ENCODE data around the gene USP22.
A peak's percentile ranks its signal among the peaks of the same experiment; 100 is the strongest.
"Not testable (repeated sequence)": the region's sequence is repeated elsewhere in the genome, so short reads cannot be mapped to it uniquely, and the experiment has no call there.

The USP22 gene

DNA sequence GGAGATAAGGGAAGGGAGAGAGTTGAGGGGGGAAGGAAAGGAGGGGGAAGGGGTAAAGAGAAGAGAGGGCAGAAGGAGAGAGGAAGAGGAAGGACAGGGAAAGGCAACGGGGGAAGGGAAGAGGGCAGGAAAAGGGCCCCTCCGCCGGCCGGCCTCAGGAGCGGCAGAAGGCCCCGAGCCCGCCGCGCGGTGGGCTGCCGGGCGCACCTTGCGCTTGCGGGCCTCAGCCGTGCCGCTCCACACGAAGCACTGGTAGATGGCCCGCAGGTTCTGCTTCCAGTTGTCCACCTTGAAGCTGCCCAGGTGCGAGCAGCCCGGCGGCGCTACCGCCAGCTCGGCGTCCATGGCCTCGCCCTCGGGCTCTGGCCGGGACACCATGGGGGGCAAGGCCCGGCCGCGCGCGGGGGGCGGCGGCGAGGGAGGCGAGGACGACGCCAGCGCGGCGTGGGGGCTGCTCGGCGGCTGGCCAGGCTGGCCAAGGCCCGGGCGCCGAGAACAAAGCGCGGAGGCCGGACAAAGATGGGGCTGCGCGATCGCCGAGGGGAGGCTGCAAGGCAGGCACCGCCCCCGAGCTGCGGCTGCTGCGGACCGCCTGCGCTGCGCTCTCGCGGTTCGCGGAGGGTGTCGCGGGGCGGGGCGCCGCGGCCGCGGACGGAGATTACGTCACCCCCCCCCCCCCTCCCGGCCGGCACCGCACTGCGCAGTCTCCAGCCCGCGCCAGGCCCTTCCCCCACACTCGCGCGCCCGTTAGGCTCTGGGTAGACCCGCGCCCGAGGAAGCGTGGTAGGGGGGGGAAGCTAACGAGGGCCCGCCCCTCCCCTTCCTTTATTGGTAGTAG lies at the start of gene USP22:
Gene USP22 (minus strand): TSS at position 554 of the 838 bp plus-strand sequence. CDS start 176 bp downstream, at position 378.
- DNase-seq (ENCODE audit: low read depth in 2 of 2) = peak; percentile 17 to 91

DNA sequence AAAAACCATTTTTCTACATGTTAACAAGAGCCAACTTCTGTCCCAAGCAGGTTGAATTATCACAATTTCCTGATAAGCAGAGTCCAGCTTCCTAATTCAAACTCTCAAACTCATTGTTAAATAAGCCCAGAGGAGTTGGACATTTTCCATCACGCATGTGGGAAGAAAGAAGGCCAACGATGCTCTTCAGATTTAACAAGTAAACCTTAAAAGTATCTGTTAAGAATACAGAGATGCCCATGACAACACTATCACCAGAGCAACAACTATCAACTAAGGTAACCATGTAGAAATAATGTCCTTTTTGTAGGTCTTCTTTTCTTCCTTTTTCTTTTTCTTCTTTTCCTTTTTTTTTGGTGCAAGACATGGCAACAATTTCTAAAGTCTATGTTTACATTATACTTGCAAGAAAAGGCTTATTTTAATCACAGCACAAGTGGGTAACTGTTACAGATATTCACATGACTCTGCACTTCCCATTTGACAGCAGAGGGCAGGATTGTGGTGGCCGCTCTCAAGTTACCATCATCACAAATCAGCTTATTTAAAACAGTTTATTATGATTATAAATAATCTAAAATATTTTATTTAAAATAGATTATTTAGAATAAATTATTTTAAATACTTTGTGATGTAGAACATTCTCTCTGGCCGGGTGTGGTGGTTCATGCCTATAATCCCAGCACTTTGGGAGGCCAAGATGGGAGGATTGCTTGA lies 48.2 kb upstream of the USP22 start:
- no peak for DNase-seq (ENCODE audit: low read depth in 2 of 2)

DNA sequence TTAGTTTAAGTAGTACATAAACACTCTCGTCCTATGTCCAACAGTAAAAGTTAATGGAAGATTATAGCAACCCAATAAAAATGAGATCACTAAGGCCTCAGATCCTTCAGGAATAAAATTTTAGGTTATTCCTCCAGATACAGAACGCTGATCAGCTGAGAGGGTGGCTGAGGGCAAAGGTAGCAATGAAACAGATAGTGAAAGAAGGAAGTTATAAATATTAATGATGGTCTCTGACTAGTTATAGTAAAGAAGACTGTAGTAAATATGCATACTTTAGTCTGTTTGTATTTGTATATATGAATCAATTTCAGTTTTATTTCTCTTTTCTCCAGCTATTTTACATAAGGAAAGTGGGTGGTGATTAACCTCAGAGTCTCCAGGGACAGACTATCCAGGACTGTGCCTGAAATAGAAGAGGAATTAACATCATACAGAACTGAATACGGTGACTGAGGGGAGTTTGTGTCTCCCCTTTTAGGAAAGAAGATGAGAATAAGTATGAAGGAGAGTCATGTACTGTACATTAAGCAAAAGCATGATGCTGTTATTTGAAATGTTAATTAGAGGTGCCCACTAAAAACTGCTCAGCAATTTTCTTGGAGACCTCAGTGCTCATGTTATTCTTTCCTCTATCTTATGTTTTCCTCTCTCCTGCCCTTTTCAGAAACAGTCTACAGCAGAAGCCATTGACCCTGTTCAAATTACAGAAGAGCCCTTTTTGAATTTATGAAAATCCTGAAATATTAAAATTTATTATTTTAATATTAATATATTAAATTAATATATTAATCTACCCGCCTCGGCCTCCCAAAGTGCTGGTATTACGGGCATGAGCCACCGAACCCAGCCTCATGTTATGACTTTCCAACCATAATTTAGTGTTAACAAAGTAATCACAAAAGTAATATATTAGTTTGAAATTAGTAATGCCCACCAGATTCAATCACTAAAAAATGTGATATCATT lies 47.4 kb upstream of the USP22 start:
- DNase-seq (ENCODE audit: low read depth in 2 of 2) = no peak

DNA sequence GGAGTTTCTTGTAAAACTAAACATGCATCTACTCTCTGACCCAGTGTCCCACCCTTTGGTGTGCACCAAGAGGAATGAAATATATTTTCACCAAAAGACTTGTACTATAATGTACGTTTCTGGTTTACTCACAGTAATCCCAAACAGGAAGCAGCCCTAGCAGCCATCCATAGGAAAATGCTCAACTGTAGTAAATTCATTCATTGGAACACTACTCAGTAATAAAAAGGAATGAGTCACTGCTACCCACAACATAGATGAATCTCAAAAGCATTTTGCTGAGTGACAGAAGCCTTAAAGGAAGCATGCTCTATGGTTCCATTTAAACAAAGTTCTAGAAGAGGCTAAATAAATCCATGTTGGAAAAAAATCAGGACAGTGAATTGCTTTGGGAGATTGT lies 46.3 kb upstream of the USP22 start:
- DNase-seq (ENCODE audit: low read depth in 2 of 2) = no peak

DNA sequence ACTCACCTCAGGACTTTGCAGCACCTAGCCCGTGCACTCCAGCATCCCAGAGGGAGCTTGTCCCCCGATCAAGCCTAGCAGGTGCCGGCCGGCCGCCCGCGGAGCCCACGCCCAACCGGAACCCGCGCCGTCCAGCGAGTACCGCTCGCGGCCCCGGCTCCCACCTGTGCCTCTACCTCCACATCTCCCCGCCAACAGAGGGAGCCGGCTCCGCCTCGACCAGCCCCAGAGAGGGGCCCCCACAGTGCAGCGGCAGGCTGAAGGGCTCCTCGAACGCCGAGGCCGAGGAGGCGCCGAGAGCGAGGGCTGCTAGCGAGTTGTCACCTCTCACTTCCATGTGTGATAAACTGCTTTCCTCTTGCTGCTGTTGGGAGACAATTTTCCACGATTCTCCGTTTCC lies 42.9 kb upstream of the USP22 start:
- DNase-seq (ENCODE audit: low read depth in 2 of 2) = no peak

DNA sequence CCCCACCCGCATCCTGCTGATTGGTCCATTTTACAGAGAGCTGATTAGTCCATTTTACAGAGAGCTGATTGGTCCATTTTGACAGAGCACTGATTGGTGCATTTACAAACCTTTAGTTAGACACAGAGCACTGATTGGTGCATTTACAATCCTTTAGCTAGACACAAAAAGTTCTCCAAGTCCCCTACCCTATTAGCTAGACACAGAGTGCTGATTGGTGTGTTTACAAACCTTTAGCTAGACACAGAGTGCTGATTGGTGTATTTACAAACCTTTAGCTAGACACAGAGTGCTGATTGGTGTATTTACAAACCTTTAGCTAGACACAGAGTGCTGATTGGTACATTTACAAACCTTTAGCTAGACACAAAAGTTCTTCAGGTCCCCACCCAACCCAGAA lies 42.5 kb upstream of the USP22 start:
- DNase-seq (ENCODE audit: low read depth in 2 of 2) = not testable (repeated sequence)

DNA sequence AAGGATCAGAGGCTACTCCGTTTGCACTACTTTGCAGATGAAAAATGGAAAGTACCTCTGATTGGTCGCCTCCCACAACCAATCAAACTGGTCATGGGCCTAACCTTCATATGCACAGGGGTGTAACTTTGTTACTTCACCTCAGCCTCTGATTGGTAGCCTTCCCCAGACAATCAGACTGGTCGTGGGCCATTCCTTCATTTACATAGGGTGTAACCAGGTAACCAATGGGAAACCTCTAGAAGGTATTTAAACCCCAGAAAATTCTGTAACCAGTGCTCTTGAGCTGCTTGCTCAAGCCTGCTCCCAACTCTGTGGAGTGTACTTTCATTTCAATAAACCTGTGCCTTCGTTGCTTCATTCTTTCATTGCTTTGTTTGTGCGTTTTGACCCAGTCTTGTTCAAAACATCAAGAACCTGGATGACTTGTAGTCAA lies 39.2 kb upstream of the USP22 start:
- no peak for DNase-seq (ENCODE audit: low read depth in 2 of 2)

DNA sequence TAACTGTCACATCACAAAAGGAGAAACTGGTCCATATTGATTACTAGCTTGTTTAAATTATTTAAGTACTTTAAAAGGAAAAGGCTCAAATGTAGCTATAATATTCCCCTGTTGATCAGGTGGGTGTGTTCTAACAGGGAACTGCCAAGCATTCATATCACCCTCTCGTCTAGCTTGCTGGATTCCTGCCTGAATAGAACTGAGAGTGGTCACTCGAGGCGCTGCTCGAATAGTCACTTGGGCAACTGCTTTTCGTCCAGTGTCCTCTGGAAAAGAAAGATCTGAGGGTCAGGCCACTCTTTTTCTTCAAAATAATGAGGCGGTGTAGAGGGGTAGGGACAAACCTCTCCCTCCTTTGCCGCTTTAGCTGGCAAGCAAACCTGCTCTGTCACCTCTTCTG lies 36.4 kb upstream of the USP22 start:
- no peak for DNase-seq (ENCODE audit: low read depth in 2 of 2)

DNA sequence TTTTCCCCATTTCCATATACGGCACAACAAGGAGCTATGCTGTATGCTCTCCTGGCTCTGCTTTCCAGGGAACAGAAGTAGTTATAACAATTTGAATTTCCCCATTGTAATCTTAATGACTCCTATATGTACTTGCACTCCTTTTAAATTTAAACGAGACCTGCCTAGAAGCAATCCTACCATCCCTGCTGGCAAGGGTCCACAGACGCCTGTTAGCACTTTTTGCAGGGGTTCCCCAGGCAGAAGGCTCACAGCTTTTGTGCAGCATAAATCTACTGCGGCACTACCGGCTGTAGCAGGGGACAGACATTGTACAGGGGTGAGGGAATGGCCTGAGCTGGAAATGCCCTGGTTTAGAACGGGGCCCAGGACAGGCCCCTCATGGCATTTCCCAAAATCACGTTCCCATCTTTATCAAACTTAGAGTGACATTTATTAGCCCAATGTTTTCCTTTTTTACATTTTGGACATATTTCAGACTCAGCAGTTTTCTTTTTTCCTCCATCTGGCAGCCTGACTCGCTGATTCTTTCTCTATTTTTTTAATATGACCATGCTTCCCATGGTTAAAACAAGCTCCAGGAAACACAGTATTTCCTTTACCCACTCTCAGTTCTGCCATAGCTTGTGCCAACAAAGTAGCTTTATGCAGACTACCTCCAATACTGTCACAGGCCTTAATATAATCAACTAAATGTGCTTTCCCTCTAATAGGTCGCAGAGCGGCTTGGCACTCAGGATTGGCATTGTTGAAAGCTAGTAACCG lies 35.4 kb upstream of the USP22 start:
- no peak for DNase-seq (ENCODE audit: low read depth in 2 of 2)

DNA sequence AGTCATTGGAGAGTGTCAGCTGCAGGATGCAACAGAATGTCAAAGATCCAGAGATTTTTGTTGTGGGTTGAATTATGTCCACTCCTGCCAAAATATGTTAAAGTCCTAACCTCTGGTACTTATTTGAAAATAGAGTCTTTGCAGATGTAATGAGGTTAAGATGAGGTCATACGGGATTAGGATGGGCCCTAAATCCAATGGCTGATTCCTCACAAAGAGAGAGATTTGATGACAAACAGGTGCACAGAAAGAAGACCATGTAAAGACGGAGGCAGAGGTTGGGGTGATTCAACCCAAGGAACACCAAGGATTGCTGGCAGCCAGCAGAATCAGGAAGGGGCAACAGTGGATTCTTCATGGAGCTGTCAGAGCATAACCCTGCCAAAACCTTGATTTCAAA lies 34.5 kb upstream of the USP22 start:
- no peak for DNase-seq (ENCODE audit: low read depth in 2 of 2)

DNA sequence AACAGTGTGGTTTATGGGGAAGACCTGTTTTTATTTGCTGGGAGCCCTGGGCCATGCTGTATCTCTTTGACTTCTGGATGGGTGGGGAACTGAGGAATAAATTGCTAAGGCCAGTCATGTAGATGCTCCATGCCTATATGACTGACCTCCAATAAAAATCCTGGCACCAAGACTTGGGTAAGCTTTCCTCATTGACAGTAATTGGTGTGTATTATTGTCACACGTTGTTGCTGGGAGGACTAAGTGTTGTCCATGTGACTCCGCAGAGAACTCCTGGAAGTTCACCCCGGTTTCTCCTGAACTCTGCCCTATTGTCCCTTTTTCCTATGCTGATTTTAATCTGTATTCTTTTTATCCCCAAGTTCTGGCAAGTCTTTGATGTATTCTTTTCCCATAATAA lies 33.4 kb upstream of the USP22 start:
- no peak for DNase-seq (ENCODE audit: low read depth in 2 of 2)

DNA sequence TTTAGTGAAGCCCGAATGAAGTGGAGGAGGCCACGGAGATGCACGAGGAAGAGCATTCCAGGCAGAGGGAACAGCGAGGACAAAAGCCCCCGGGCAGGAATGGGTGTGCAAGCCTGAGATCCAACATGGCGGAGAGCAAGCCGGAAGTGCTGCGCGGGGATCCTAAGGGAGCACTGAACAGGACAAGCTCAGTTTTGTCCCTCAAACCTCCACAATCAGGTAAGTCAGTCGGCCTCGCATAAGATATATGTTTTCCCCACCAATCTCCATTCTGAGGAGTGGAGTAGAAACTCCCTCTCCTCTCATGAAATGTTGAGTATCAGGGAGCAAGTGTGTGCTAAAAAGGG lies 32.9 kb upstream of the USP22 start:
- DNase-seq (ENCODE audit: low read depth in 2 of 2) = no peak

DNA sequence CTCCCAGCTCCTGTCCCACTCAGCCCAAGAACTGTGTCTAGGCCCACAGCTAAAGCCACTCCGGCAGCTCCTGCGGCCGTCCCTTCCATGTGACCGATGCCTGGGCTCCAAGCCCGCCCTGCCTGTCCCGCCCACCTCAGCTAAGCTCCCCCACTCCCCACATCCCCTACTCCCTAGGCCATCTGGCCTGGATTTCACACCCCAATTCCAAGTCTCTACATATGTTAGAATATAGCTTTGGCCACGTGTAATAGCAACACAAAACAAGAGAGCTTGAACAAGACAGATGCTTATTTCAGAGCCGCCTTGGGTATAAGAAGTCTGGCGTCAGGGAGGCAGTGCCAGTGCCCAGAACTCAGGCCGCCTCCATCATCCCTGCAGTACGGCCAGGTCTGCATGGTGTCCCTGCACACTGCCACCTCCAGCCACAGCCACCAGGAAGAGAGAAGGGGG lies 30.0 kb upstream of the USP22 start:
- no peak for DNase-seq (ENCODE audit: low read depth in 2 of 2)

DNA sequence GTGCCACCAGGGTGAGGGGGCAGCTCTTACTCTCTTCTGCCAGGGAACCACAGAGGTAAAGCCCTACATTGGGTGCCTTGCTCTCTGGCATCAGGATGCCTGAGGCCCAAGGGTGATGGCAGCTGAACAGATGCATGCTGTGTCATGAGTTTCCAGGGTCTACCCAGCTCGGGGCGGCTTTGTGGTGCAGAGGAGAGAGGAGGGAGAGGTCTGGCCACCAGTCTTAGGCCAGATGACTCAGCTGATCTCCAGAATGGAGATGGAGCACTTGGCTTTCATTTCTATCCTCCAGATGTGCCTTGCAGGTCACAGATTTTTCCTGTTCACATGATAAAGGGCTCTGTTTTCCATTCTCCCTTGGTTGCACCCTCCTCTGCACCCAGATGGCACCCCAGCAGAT lies 23.6 kb upstream of the USP22 start:
- no peak for DNase-seq (ENCODE audit: low read depth in 2 of 2)

DNA sequence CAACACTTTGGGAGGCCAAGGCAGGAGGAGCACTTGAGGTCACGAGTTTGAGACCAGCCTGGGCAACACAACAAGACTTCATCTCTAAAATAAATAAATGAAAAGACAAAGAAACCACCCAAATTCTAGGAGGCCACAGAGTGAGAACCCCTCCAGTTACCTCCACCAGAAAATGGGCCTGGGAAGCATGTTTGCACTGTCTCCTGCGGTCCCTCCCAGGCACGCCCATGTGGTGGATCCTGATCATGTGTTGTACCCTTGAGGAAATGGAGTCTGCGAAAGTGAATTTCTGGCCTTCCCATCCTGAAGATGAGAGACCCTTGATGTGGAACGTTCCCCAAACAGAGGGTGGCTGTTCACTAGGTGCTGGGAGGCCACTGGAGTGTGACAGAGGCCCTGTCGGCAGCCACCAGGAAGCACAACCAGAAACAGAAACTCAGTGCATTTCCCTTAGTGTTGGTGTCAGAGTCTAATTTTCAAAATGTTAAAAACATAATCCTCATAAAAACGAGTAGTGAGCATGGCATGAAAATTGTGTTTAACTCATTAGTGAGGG lies 19.2 kb upstream of the USP22 start:
- no peak for DNase-seq (ENCODE audit: low read depth in 2 of 2)

DNA sequence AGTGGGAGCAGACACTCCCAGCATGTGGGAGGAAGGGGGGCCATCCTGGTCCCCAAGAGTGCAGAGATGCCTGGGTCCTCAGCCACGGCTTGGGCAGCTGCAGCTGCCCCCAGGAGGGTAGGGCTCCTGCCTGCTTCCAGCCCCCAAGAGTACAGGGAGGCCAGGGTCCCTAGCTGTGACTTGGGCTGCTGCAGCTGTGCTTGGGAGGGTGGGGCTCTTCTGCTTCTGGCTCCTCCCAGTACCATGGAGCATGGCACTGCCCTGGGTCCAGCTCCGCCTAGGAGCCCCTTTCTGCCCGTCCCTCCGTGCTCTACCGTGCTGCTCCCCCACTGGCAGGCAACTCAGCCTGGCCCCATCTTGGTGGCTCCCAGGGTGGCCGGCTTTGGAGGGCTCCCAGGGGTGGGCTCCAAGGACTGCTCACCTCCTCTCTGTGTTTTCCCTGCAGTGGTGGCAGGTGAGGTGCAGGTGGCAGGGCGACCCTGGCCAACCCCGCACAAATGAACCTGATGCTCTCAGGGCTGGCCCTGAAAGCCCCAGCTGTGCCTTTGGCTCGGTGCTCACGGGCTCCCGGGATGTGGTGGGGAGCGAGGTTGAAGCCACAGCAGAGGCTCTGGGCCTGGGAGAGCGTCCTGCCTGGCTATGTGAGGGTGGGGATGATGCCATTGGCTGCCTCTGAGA lies 18.5 kb upstream of the USP22 start:
- DNase-seq (ENCODE audit: low read depth in 2 of 2) = no peak

DNA sequence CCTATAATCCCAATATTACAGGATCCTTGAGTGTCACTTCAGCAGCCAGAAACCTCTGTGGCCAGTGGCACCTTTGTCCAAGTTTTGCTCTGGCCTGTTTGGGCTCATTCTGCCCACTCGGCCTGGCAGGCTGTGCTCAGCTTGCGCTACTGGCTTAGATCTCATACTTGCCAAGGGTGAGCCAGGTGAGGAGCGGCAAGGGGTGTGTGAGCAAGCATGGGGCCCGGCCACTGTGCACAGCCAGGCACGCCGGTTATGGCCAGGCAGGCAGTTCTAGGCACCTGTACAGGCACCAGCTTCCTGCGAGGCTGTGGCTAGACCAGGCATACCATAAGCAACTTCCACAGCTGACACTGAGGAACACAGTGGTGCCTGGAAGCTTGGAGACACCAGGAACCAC lies 16.9 kb upstream of the USP22 start:
- no peak for DNase-seq (ENCODE audit: low read depth in 2 of 2)

DNA sequence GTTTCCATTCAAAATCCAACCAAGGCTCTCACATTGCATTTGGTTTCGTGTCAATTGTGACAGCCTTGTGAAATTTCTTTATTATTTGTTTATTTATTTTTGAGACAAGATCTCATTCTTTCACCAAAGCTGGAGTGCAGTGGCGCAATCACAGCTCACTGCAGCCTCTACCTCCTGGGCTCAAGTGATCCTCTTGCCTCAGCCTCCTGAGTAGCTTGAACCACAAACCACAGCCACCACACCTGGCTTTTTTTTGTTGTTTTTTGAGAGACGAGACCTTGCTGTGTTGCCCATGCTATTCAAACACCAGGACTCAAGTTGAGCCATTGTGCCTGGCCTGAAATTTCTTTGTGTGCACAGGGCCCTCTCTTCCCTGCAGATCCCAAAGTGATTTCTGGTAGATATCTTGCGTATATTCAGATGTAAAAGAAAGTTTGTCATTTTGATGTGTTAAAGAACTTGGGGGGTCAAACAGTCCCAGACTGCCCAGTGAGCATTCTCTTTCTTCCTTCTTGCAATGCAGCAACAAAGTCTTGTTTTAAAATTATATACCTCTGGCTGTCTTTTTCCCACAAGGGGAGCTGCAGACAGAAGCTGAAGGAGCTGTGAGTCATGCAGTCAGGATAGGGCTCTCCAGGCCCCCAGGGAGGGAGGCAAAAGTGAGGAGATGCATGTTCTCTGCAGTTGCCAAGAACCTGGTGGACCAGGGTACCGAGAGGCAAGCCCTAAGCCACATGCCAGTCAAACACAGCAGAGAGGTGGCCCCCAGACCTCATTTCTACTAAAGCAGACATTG lies 15.5 kb upstream of the USP22 start:
- no peak for DNase-seq (ENCODE audit: low read depth in 2 of 2)

DNA sequence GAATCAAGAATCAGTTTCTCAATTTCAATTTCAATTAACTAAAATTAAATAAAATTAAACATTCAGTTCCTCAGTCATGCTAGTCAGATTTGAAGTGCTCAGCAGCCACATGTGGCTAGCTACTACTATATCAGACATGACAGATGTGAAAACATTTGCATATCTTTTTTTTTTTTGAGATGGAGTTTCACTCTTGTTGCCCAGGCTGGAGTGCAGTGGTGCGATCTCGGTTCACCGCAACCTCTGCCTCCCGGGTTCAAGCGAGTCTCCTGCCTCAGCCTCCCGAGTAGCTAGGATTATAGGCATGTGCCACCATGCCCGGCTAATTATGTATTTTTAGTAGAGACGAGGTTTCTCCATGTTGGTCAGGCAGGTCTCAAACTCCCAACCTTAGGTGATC lies 10.2 kb upstream of the USP22 start:
- DNase-seq (ENCODE audit: low read depth in 2 of 2) = not testable (repeated sequence)

DNA sequence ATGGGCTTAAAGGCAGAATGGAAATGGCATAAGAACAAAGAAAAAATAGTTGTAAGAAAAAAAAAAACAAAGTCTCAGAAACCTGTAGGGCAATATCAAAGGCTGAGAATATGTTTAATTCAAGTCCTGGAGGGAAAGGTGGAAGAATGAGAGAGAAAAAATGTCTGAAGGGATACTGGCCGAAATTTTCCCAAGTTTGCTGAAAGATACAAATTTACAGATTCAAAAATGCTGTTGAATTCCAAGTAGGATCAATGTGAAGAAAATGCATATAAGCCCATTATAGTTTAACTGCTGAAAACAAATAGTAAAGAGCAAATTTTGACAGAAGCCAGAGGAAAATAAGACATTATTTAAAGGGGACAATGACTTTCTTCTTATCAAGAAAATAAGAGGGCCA lies 6.6 kb upstream of the USP22 start:
- DNase-seq (ENCODE audit: low read depth in 2 of 2) = no peak
